ENCODE data around the gene MLKL.

The MLKL gene

DNA sequence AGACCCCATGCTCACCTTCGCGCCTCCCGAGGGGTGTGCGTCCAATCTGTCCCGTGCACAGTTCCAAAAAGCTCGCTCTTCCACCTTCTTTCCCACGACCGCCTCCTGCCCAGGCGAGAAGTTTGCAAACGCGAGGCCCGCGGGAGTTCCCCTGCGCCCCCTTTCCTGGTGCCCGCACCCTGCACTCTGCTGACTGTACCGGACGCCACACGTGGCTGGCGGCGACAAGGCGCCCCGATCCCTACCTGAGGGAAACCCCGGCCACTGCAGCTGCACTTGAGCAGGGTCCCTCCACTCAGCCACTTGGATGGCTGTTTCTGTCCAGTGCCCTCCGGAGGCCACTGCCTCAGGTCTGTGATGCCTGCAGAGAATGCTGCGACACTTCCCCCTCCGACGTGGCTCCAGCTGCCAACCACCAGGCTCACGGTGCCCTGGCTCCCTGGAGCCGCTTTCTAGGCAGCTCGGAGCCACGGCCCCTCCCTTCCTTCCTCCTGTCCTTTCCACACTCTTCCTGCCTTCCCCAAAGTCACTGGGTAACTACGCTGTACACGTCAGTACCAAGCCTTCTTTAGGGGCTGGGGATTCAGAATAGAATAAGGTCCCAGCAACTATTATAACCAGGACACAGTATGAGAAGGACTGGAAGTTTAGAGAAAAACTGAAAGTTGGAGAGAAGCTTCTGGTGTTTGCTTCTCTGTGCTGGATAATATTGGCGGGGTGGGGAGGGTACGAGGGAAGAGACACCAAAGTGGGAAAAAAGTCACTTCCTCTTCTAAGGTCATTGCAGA is at the start of gene MLKL:
Gene MLKL, minus strand, starts transcription at position 425 of the 788 bp plus-strand sequence. CDS start 5,105 bp downstream, outside the sequence.
- peak in 3 of 4 experiments; percentile 20 to 50 (median 41) for DNase-seq (ENCODE audit: low read depth in 4 of 4, low spot score in 1 of 4)

GRCh38 chr16:74749291-74750055 is 48.8 kb upstream of the MLKL start:
- no peak for DNase-seq (ENCODE audit: low read depth in 4 of 4, low spot score in 1 of 4)

GRCh38 chr16:74748616-74749026 is 48.0 kb upstream of the MLKL start:
- no peak for DNase-seq (ENCODE audit: low read depth in 4 of 4, low spot score in 1 of 4)

DNA sequence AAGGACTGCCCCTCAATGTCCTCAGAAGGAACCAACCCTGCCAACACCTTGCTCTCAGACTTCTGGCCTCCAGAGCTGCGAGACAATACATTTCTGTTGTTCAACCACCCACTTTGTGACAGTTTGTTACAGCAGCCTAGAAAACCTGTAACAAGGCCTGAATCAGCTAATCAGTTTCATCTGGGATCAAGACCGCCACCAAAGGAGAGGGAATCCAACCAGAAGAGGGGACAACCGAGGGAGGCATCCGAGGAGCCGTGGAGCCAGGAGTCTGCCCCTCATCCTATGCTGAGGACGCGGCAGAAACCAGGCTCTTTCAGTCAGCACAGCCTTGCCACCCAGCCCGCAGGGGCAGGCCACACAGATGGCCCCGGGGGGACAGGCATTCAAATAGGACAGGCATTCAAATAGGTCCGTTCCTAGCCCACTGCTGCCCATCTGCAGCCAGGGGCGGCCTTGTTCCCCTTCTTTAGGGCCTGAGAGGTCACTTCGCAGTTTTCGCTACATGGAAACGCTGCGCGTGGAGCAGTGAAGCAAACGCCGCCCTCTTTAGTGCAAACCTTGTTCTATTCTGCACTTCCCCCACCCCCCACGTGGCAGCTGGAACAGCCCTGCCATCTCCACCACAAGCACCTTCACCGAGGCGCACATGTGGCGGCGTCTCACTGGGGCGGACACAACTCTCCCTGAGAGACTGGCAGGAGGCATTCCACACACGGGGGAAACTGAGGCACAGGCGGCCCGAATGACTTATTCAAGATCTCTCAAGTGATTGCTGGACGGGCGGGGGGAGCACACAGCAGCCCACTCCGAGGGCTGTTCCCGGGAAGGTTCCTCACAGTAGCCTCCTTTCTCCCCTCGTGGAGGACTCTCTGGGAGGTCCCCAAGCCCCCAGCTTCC is 47.3 kb upstream of the MLKL start:
- no peak for DNase-seq (ENCODE audit: low read depth in 4 of 4, low spot score in 1 of 4)

- DNase-seq (ENCODE audit: low read depth in 4 of 4, low spot score in 1 of 4), result no peak
Measured at GRCh38 chr16:74745926-74746325, 45.3 kb upstream of the MLKL start.

DNA sequence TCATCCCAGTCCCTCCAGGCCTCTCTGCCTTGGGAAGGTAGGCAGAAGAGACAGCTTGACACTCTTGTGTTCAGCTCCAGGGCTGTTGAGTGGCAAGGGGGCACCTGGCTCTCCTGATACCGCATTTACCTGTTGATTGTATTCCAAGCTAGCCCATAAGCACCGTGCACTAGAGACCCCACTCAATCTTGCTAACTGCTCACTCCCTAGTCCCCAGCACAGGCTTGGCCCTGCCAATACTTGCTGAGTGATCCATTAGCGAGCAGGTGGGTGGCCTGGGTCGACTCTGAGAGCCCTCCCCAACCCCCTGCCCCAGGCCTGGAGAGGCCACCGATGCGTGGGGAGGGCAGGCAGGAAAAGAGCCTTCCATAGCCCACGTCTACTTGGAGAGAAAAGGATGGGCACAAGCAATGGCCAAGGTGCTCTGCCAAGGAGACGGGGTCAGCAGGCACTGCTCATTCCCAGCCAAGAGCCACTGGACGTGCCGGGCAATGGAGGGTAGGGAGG is 44.5 kb upstream of the MLKL start:
- no peak for DNase-seq (ENCODE audit: low read depth in 4 of 4, low spot score in 1 of 4)

GRCh38 chr16:74744566-74744965 is 43.9 kb upstream of the MLKL start:
- no peak for DNase-seq (ENCODE audit: low read depth in 4 of 4, low spot score in 1 of 4)

DNA sequence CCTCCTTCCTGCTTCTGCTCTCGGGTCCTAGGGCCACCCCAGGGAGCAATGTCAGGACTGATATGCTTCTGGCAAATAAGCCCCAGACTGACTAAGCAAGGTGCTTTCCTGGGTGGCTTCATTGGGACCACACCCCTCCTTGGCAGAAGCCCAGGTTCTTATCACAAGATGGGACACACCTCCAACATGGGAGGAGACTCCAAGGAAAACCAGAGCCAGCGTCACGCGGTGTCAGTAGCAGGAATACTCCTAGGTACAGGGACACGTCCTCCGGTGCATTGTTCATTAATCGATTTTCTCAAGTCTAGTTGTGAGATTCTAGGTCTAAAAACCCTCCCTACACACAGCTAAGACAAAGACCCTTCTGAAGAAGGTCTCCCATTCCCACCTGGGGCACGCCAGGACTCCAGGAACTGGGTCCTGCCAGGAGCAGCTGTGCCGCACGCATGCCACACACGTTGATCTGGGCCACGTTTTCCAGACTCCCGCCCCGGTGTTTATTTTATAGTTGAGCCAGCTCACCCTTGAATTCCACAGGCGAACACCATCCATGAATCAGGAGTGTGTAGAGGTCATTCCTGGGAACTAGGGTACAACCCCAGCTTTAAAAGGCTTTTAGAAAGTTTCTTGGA is 43.1 kb upstream of the MLKL start:
- DNase-seq (ENCODE audit: low read depth in 4 of 4, low spot score in 1 of 4), result no peak

- no peak for DNase-seq (ENCODE audit: low read depth in 4 of 4, low spot score in 1 of 4)
Measured at GRCh38 chr16:74743045-74743667, 42.5 kb upstream of the MLKL start.

DNA sequence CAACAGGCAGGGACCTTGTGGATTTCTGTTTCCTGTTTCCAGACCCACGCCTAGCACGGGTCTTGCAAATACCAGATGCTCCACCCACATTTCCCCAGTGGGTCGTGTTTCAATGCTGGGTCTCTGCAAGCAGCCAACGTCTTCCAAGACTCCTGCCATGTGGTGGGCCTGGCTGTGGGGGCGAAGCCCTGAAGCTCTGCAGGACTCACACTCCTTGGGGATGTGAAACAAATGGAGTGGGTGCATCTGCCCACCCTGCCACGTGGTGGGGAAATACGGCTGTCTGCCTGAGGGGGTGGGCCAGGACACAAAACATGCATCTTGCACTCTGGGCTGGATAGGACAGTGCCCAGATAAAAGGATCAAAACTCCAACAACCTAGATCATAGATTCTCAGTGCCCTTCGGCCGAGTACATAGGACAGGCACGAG is 41.4 kb upstream of the MLKL start:
- DNase-seq (ENCODE audit: low read depth in 4 of 4, low spot score in 1 of 4), result no peak

- DNase-seq (ENCODE audit: low read depth in 4 of 4, low spot score in 1 of 4), result no peak
Measured at GRCh38 chr16:74740795-74741304, 40.2 kb upstream of the MLKL start.

GRCh38 chr16:74739275-74739674 is 38.6 kb upstream of the MLKL start:
- no peak for DNase-seq (ENCODE audit: low read depth in 4 of 4, low spot score in 1 of 4)

DNA sequence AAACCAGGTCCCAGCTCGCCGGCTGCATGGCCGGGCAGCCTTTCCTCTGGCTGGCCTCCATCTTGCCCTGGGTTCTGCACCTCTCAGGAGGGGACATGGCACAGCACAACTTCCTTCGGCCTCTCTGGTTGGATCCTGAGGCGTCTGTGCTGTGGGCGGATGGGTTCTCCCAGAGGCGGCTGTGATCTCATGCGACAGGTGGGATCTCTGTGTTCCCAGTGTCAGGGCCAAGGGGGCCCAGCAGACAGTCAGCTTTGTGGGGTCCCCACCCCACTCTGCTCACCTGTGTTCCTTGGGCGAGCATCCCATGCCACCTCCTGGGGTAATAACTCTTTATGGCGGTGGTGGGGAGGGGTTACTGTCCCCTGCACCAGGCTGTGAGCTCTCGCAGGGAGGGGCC is 38.2 kb upstream of the MLKL start:
- DNase-seq (ENCODE audit: low read depth in 4 of 4, low spot score in 1 of 4), result no peak

- no peak for DNase-seq (ENCODE audit: low read depth in 4 of 4, low spot score in 1 of 4)
Measured at GRCh38 chr16:74738113-74738541, 37.5 kb upstream of the MLKL start.

DNA sequence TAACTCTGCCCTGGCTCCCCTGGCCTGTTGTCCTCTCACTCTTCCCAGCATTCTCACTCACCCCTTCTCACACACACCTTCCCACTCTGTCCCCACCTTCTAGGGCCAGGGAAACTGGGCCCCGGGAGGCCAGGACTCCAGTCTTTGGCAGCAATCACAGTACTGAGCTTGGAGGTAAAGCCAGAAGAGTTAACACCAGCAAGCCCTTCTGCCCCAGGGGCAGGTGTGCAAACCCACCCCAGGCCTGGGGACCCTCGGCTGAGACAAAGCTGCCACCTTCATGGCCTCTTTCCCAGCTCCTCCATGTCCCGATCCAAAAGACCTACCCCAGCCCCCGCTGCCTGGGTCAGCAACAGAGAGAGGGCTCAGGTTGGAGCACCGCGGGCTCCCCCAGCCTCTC is 36.9 kb upstream of the MLKL start:
- DNase-seq (ENCODE audit: low read depth in 4 of 4, low spot score in 1 of 4), result no peak

- DNase-seq (ENCODE audit: low read depth in 4 of 4, low spot score in 1 of 4), result no peak
Measured at GRCh38 chr16:74736531-74737157, 36.0 kb upstream of the MLKL start.

DNA sequence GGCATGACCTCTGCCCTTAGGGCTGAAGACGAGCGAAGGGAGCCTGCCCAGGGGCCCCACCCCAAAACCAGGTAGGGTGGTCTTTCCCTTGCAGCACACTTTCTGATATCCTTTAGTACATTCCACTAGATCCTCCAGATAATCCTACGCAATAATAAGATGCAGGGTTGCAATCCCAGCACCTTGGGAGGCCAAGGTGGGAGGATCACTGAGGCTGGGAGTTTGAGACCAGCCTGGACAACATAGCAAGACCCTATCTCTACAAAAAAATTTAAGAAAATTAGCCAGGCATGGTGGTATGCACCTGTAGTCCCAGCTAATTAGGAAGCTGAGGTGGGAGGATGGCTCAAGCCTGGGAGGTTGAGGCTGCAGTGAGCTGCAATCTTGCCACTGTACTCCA is 34.9 kb upstream of the MLKL start:
- no peak for DNase-seq (ENCODE audit: low read depth in 4 of 4, low spot score in 1 of 4)

GRCh38 chr16:74735162-74735452 is 34.4 kb upstream of the MLKL start:
- no peak for DNase-seq (ENCODE audit: low read depth in 4 of 4, low spot score in 1 of 4)

DNA sequence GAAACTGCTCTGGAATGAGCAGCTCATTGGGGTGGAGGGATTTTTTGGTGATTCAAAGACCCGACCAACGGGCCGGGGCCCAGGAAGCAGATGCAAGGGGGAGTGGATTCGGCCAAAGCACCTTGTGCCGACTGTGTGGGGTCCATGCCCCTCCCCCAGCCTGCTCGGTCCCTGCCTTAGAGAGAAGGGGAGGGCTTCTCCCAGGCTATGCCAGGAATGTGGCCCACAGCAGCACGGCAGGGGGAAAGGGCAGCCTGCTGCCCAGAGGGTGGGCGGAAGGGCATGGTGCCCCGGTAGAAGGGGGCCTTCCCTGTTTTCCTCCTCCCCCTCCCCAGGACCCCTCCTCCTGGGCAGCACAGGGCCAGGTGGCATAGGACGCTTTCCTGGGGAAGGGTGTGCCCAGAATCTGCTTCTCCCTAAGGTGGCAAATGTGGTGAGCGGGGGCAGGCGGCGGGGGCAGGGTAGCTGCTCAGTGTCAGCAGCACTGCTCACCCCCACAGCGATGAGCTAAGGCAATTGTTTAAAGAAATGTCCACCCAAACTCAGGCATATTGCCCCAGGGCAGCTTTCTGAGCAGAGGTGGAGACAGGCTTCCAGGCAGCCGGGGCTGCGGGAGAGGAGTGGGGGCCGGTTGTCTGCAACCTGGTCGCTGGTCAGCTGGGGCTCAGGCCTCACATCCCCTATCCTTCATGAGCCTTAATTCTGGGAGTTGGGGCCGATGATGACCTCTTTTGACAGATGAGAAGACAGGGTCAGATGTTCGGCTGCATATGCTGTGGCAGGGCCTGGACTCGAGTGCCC is 33.9 kb upstream of the MLKL start:
- DNase-seq (ENCODE audit: low read depth in 4 of 4, low spot score in 1 of 4), result no peak
